HG03378 (cell line): ENCODE measurements around the gene PNPLA3.
"Not testable (repeated sequence)": the region's sequence is repeated elsewhere in the genome, so short reads cannot be mapped to it uniquely, and the experiment has no call there.

Experiments used
- ATAC-seq: cut with Tn5 transposase; IDR thresholded peaks from one replicate; pipeline ENCODE4 v1.9.1; 2021; ENCODE audit warnings: mild to moderate bottlenecking, moderate library complexity; ENCODE audit not compliant: unreplicated experiment

The PNPLA3 gene

GRCh38 chr22:43889201-43889859 lies 34.3 kb upstream of the PNPLA3 start:
- no peak for ATAC-seq

- no peak for ATAC-seq
Observed at GRCh38 chr22:43889860-43890253, 33.7 kb upstream of the PNPLA3 start.

- no peak for ATAC-seq
Observed at GRCh38 chr22:43890901-43891331, 32.7 kb upstream of the PNPLA3 start.

GRCh38 chr22:43891360-43892182 lies 32.0 kb upstream of the PNPLA3 start, which contains the start of gene PNPLA5:
Gene PNPLA5, minus strand, starts transcription at chr22:43892013. Its CDS starts 133 bp downstream, at chr22:43891880.
- no peak for ATAC-seq

- ATAC-seq = no peak
Observed at GRCh38 chr22:43892183-43892894, 31.3 kb upstream of the PNPLA3 start.

- ATAC-seq = no peak
Observed at GRCh38 chr22:43893266-43893665, 30.3 kb upstream of the PNPLA3 start.

- ATAC-seq = no peak
Observed at GRCh38 chr22:43894122-43894521, 29.5 kb upstream of the PNPLA3 start.

- no peak for ATAC-seq
Observed at GRCh38 chr22:43895986-43896645, 27.5 kb upstream of the PNPLA3 start.

- ATAC-seq = no peak
Observed at GRCh38 chr22:43897751-43898261, 25.8 kb upstream of the PNPLA3 start.

GRCh38 chr22:43900206-43900605 lies 23.4 kb upstream of the PNPLA3 start:
- no peak for ATAC-seq

GRCh38 chr22:43901976-43902643 lies 21.5 kb upstream of the PNPLA3 start:
- ATAC-seq = no peak

- ATAC-seq = not testable (repeated sequence)
Observed at GRCh38 chr22:43903033-43903432, 20.6 kb upstream of the PNPLA3 start.

- not testable (repeated sequence) for ATAC-seq
Observed at GRCh38 chr22:43904412-43904811, 19.2 kb upstream of the PNPLA3 start.

GRCh38 chr22:43905681-43906080 lies 17.9 kb upstream of the PNPLA3 start:
- no peak for ATAC-seq

GRCh38 chr22:43909708-43910107 lies 13.9 kb upstream of the PNPLA3 start:
- no peak for ATAC-seq

- no peak for ATAC-seq
Observed at GRCh38 chr22:43910178-43910695, 13.4 kb upstream of the PNPLA3 start.

- ATAC-seq = no peak
Observed at GRCh38 chr22:43911351-43911750, 12.3 kb upstream of the PNPLA3 start.

- ATAC-seq = no peak
Observed at GRCh38 chr22:43917521-43917920, 6.1 kb upstream of the PNPLA3 start.

- ATAC-seq = no peak
Observed at GRCh38 chr22:43919106-43919973, 4.3 kb upstream of the PNPLA3 start.
